Stimulated activated CD4-positive, alpha-beta T cell treated with anti-CD3 and anti-CD28 coated beads, Interleukin-12 subunit alpha, Interleukin-12 subunit beta, amount 100 ng/mL, for 4 hours (primary cell): Measurements from ENCODE around the gene WWTR1.

Experiments used
- DNase-seq: peaks from one replicate; pipeline ENCODE4 v3.0.0-alpha.2; 2020

WWTR1 gene

GRCh38 chr3:149653564-149653963 lies 4.3 kb downstream of the WWTR1 start:
- DNase-seq, result no peak

DNA sequence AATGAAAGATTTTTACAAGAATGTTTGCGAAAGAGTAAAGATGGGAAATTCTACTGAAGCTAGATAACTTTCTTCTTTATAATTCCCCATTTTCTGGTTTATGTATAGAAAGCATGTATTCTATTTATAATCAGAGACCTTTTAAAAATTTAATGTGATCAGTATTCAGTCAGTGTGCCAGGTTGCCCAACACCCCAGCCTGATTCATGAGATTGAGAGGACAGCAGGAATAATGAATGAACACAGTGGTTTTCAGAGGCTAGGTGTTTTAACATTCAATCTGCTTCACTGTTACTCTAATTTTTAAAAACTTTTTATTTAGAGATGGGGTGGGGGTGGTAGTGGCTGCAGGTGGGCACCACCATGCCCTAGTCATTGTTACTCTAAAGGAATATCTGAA lies 4.7 kb downstream of the WWTR1 start:
- no peak for DNase-seq

- no peak for DNase-seq
Observed at GRCh38 chr3:149650828-149651227, 7.0 kb downstream of the WWTR1 start.

GRCh38 chr3:149648525-149648924 lies 9.3 kb downstream of the WWTR1 start:
- no peak for DNase-seq

- DNase-seq, result no peak
Observed at GRCh38 chr3:149647812-149648211, 10.0 kb downstream of the WWTR1 start.

DNA sequence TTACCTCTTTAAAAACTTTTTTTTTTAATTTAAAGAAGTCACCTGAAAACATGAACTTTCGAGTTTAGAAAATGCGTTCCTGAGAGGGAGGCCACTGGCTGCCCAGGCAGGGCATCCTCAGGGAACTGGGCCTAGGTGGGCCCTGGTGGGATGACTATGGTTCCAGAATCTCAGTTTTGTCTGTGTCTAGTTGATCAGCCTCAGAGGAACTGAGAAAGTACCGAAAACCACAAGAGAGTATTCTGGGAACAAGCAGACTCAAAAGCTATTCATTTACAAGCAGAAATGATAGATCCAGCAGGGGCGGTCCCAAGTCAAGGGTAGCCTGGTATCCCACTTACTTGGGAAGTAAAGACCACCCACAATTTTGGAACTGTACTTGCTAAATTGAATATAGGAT lies 10.5 kb downstream of the WWTR1 start:
- no peak for DNase-seq

- no peak for DNase-seq
Observed at GRCh38 chr3:149646181-149646766, 11.6 kb downstream of the WWTR1 start.

- no peak for DNase-seq
Observed at GRCh38 chr3:149643963-149644362, 13.9 kb downstream of the WWTR1 start.

- DNase-seq, result no peak
Observed at GRCh38 chr3:149643482-149643798, 14.4 kb downstream of the WWTR1 start.

DNA sequence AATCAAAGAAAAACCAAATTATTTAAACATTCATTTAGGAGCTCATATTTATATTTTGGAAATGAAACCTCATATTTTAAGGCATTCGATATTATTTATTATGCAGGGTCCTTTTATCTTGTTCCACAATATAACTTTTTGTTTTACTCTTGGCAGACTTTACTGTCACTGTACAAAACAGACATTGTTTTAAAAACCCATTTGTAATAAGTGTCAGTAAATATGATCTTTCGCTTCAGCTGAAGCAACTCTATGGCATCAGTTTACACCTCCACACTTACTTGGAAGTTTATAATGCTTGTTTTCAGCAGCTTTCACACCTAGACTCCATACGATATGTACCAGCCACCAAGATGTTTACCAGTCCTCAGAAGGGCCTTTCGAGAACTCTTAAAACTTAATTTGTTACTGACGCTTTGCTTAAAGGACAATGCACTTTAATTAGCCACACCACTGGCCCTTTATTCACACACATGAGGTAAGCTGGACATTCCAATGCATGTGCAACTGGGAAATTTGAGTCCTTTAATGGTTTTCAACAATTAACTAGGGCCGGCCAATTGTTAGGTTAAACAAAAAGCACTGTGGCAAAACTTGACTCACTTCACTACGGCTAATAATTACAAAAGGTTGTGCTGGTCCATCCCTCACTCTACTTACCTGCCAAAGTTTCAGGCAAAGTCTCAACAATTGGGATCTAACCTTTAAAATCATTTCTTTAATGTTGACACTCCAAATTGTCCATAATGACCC lies 16.7 kb downstream of the WWTR1 start:
- no peak for DNase-seq

GRCh38 chr3:149639093-149639486 lies 18.7 kb downstream of the WWTR1 start:
- no peak for DNase-seq

DNA sequence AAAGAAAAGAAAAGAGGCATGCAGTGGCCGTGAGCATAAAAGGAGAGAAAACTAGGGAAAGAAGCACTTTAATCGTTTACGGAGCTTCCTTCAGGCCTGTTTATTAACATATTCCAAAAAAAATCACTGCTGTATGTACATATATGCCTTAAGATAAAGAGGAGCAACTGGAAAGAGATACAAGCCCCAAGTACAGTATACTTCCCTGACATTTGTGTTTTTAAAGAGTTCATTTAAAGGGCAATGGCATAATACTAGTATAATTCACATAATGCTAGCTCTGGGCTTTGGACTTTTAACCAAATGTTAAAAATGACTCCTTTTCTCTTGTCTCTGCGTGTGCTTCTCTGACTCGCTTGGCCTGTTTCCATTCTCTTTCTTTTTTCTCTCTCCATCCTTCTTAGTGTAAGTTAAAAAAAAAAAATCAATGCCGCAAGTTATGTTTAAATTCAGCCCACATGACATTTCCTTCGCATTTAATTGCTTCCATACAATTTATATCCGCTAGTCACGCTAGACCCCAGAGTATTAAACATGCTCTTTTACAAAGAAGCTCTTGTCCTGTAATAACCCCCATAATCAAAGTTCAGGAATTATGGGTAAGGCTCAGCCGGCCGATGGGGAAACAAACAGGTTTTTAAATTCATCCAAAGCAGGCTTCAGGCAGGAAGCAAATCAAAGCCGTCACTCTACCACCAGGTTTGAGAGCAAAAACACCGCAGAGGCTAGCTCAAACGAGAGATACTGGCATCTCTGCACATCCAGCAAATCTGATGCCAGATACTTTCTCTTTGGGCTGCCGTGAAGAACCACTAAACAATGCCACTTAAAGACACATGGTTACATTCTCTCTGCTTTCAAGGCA lies 19.4 kb downstream of the WWTR1 start:
- no peak for DNase-seq

GRCh38 chr3:149635396-149635795 lies 22.4 kb downstream of the WWTR1 start:
- DNase-seq, result no peak

DNA sequence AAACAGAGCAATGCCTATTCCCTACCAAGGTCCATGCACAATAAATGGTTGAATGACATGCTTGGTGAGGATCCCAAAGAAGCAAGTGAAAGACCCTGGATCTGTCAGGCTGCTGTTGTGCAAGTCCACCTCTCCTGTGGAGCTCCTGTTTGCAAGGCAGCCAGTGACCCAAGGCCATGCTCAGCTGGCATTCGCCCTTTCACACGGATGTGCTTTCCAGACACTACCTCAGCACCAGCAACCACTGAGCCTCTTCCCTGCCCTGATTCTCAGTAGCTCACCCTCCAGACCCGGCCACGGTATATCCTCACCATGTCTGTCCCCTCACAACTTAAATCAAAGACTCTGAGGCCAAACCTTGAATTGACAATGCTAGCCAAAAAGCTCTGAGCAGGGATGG lies 23.3 kb downstream of the WWTR1 start:
- DNase-seq, result no peak

- DNase-seq, result no peak
Observed at GRCh38 chr3:149634072-149634471, 23.8 kb downstream of the WWTR1 start.

DNA sequence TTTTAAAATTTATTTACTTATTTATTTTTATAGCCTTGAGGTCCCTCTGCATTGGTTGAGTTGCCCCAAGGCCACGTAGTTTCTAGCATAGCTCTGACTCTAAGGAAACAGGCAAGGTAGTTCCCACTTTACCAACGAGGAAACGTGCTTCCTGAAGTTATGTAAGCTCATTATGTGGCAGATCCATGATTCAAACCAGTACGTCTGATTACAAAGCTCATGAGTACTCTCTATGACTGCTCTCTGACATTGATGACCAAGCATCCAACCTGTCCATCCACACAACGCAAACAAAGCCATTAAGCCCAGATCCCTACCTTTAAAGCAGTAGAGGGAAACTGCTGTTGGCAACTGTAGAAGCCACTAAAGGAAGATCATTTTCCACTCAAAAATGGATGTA lies 25.6 kb downstream of the WWTR1 start:
- DNase-seq, result no peak

DNA sequence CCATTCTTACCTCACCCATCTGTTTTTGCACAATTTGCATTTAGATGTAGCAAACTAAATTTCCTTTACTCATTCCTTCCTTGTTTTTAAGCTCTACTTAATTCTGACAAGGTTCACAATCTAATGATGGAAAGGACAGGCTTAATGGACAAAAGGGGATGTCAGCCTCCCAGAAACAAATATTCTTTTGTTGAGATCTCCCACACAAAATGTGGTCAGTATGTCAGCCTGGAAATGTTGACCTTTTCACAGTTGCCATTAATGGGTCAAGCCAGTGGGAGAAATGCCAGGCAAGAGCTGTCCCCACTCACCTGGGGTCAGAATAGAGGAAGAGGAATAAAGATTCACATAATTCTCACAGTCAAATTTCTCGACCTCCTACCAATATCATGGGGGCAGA lies 27.0 kb downstream of the WWTR1 start:
- DNase-seq, result no peak

- no peak for DNase-seq
Observed at GRCh38 chr3:149628957-149629670, 28.7 kb downstream of the WWTR1 start.

GRCh38 chr3:149626671-149627070 lies 31.2 kb downstream of the WWTR1 start:
- DNase-seq, result no peak

GRCh38 chr3:149625795-149626194 lies 32.0 kb downstream of the WWTR1 start:
- no peak for DNase-seq

- no peak for DNase-seq
Observed at GRCh38 chr3:149623824-149624223, 34.0 kb downstream of the WWTR1 start.

GRCh38 chr3:149621218-149622005 lies 36.4 kb downstream of the WWTR1 start:
- no peak for DNase-seq
